Measurements from ENCODE around the gene DAPK2. TPM values are rescaled to one million over a fixed set of nuclear protein-coding genes. Genes with fewer than 3 reads are reported as not detected.

Gene DAPK2
- total RNA-seq, 1 donor from 2014 or later = 1.9 TPM

DNA sequence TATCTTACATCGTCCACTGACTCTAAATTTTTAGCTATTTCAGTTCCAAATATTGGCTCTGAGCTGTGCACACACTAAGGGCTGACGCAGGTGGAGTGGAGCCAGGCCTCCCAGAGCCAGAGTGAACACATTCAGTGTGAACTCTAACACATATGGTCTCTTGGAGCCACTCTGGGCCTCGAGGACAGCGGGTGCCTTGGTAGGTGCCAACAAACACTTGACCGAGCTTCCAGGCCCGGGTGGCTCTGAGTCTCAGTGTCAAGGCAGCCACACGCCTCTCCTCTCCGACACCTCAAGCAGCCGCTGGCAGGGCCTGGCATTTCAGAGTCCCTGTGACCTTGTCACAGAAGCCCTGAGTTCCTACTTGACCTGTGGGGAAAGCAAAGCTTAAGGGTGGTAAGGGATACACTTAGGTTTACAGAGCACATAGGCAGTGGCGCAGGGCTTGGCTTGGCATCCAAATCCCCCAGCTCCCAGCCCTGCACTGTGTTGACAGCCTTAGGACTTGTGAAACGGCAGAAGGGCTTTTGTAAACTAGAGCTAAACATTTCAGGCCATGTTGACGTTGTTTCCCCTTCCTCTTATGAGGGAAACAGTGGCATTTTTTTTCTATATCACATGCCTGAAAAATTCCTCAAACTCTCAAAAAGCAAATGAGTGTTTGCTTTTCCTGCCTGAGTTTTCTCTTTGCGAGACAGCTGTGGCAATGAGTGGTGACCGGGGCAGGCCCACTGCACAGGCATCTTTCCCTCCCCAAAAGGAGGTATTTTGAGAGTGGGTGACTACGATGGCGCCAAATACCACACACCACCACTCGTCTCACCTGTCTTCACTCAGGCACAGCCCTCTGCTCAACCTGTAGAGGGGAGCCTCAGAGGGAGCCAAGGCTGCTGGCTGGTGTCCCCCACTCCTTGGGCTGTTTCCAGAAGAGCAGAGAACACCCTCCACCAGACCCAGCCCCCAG, 60.8 kb downstream of the DAPK2 start:
- intact Hi-C loops (cut with micrococcal nuclease) = no loop called here
- no peak overlapping the region for H3K4me3 Mint-ChIP-seq (ENCODE audit: low read depth)
- H3K9me3 Mint-ChIP-seq = no peaks in the 10 kb centered on the region

DNA sequence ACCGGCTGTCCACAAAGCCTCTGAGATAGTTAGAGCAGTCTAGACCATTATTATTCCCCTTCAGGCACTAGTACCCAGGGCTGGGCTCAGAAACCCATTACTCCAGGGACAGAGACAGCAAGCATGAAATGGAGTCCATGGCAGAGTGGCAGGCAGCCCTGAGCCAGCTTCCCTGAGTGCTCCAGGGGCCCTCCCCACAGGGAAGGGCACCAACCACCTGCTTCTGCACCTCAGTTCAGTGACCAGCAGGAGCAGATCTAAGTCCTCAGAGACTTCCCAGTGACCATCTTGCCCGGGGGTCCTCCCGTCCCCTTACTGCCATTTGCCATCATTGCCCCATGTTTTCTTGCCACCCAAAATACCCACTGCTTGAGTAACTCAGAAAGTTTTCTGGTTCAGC, 62.0 kb downstream of the DAPK2 start:
- DNase-seq (ENCODE audit: low spot score) = no peak
- Mint-ChIP-seq H3K9me3 (no peaks in the 10 kb centered on the region), H3K4me3 (ENCODE audit: low read depth) (no peak overlapping the region), H3K4me1 (ENCODE audit: low read depth) (peaks cover 8% of the 10 kb centered on the region), H3K27me3 (ENCODE audit: low read depth) (no peaks in the 10 kb centered on the region), H3K36me3 (ENCODE audit: low read depth) (no peaks in the 10 kb centered on the region), H3K27ac (no peak overlapping the region)
- intact Hi-C loops (cut with micrococcal nuclease) = no loop called here

More for the DNA sequence above, 60.8 kb downstream of the DAPK2 start:
- no peak overlapping the region for H3K27ac Mint-ChIP-seq
- H3K36me3 Mint-ChIP-seq (ENCODE audit: low read depth) = no peaks in the 10 kb centered on the region
- DNase-seq (ENCODE audit: low spot score) = no peak
- no peaks in the 10 kb centered on the region for H3K27me3 Mint-ChIP-seq (ENCODE audit: low read depth)
- peaks cover 8% of the 10 kb centered on the region for H3K4me1 Mint-ChIP-seq (ENCODE audit: low read depth)

DNA sequence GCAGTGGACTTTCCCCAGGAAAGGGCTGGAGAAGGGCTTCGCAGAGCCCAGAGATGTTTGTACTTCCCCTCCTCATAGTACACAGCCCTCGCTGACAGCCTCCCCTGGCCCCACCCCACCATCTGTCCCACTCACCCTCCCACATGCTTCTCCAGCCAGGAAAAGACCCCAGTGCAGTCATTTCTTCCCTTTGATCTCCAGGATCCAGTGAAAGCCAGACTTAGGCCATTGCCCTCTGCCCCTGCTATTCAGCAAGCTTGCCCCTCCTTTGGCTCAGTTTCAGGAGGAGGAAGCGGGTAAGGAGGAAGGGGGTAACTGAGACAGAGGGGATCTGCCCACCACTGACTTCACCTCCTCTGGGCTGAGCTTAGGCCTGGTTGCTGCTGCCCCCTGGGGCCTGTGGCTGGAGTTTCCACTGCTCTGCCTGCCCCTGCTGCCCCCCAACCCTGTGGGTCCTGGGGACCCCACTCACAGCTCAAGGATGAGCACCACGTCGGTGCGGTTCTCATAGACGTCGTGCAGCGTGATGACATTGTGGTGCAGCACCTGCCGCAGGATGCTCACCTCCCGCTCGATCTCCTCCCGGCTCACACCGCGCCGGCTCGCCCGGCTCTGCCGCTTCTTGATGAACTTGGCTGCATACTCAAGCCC, 63.1 kb downstream of the DAPK2 start:
- Mint-ChIP-seq H3K36me3 (ENCODE audit: low read depth) (no peaks in the 10 kb centered on the region), H3K4me3 (ENCODE audit: low read depth) (no peak overlapping the region), H3K27ac (no peak overlapping the region)

DNA sequence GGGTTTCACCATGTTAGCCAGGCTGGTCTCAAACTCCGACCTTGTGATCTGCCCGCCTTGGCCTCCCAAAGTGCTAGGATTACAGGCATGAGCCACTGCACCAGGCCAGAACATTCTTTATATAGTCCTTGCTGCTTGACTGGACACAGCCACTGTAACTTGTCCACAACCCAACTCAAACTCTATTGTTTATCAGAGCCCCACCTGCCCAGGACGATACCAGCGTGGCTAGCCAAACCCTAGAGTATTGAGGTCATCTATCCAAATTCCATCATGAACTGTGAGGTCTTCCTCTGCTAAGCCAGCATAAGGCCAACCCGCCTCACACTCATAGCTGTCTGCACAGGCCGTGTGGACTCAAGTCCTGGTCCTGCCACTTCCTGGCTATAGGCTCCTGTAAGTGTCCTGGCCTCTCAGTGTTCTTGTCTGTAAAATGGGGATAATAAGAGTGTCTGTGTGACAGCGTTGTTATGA, 63.9 kb downstream of the DAPK2 start:
- intact Hi-C loops (cut with micrococcal nuclease) = no loop called here
- Mint-ChIP-seq H3K4me3 (ENCODE audit: low read depth) (no peak overlapping the region), H3K27ac (no peak overlapping the region), H3K27me3 (ENCODE audit: low read depth) (no peaks in the 10 kb centered on the region), H3K9me3 (no peaks in the 10 kb centered on the region), H3K36me3 (ENCODE audit: low read depth) (no peaks in the 10 kb centered on the region), H3K4me1 (ENCODE audit: low read depth) (peaks cover 8% of the 10 kb centered on the region)
- no peak for DNase-seq (ENCODE audit: low spot score)

More for the DNA sequence above, 63.1 kb downstream of the DAPK2 start:
- Mint-ChIP-seq H3K4me1 (ENCODE audit: low read depth) (peaks cover 8% of the 10 kb centered on the region), H3K9me3 (no peaks in the 10 kb centered on the region), H3K27me3 (ENCODE audit: low read depth) (no peaks in the 10 kb centered on the region)
- intact Hi-C loops (cut with micrococcal nuclease) = no loop called here
- DNase-seq (ENCODE audit: low spot score) = no peak

DNA sequence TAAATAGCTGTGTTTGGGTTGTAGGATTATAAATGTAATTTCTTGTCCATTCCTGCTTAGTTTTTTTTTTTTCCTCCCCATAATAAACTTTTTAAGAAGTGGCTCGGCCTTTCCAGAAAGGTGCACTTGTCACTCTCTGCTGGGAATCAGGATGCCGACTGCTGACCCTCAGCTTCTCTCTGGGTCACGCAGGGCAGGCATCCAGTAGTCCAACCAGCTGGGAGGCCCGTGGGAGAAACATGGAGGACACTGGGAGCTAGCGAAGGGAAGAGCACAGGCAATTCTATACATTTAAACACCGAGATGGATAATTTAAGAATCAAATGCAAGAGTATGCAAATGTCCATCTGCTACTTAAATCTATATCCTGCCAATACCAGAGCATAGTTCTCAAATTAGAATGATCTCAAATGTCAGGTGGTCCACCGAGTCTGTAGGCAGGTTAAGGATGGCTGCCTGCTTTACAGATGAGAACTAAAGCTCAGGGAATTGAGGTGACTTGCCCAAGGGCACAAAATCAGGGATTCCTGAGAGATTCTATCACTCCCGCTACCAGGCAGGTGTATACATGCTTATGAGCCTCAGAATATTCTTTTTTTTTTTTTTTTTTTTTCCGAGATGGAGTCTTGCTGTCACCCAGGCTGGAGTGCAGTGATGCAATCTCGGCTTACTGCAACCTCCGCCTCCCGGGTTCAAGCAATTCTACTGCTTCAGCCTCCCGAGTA, 64.5 kb downstream of the DAPK2 start:
- Mint-ChIP-seq H3K27ac (no peak overlapping the region), H3K9me3 (no peaks in the 10 kb centered on the region), H3K4me3 (ENCODE audit: low read depth) (no peak overlapping the region), H3K36me3 (ENCODE audit: low read depth) (no peaks in the 10 kb centered on the region), H3K27me3 (ENCODE audit: low read depth) (no peaks in the 10 kb centered on the region), H3K4me1 (ENCODE audit: low read depth) (peaks cover 3% of the 10 kb centered on the region)
- DNase-seq (ENCODE audit: low spot score) = no peak
- intact Hi-C loops (cut with micrococcal nuclease) = no loop called here

DNA sequence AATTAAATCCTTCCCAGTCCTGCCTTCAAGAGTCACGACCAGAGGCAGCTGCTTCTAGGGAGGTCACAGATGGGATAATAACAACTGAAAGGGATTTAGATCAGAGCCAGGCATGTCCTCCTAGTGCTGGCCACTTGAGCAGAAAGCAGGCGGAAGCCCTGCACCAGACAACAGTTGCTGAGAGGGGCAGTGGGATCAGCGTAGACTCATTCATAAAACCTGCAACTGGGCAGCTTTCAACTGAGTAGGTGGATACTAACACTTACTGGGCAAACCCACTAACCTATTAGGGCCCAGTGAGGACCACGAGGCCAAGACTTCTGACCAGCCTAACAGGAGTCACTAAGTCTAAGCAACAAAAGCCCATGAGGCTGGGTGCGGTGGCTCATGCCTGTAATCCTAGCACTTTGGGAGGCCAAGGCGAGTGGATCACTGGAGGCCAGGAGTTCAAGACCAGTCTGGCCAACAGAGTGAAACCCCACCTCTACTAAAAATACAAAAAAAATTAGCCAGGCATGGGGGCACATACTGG, 67.0 kb downstream of the DAPK2 start:
- Mint-ChIP-seq H3K4me1 (ENCODE audit: low read depth) (no peaks in the 10 kb centered on the region), H3K27me3 (ENCODE audit: low read depth) (no peaks in the 10 kb centered on the region), H3K27ac (no peak overlapping the region), H3K4me3 (ENCODE audit: low read depth) (no peak overlapping the region), H3K9me3 (no peaks in the 10 kb centered on the region), H3K36me3 (ENCODE audit: low read depth) (no peaks in the 10 kb centered on the region)
- no peak for DNase-seq (ENCODE audit: low spot score)
- intact Hi-C loops (cut with micrococcal nuclease) = no loop called here

DNA sequence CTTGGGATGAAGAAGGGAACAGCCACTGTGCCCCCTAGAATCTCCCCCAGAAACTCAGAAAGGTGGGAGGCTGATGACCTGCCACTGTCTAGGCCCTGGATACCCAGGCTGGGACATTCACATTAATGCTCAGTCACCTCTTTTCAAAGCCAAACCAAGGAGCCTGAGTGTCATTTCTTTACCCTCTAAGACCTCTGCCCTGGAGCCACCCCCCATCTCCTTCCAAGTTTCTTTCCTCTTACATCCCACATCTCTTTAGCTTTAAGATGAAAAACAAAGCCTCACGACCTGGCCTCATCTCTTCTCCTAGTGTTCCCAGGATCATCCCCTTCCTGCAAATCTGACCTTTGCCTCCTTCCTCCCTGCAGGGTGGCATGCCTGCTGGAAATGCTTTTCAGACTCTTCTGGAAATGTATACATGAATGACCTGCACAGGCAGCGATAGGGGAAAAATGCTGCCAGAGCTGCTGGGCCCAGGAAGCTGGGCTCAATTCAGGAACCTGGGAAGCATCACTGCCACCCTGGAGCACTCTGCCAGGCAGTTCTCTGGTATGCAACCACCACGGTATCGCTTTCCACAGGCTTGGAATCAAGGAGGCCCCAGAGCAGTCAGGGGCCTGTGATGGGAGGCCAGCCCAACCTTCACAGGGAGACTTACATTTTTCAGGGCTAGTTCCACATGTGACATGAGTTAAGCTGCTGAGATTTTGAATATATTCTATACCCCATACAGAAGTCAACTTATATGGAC, 67.6 kb downstream of the DAPK2 start:
- H3K4me3 Mint-ChIP-seq (ENCODE audit: low read depth) = no peak overlapping the region
- no peaks in the 10 kb centered on the region for H3K36me3 Mint-ChIP-seq (ENCODE audit: low read depth)
- no peak overlapping the region for H3K27ac Mint-ChIP-seq
- no peaks in the 10 kb centered on the region for H3K9me3 Mint-ChIP-seq
- peaks cover under 1% of the 10 kb centered on the region for H3K4me1 Mint-ChIP-seq (ENCODE audit: low read depth)
- H3K27me3 Mint-ChIP-seq (ENCODE audit: low read depth) = no peaks in the 10 kb centered on the region
- intact Hi-C loops (cut with micrococcal nuclease) = no loop called here
- DNase-seq (ENCODE audit: low spot score) = no peak

DNA sequence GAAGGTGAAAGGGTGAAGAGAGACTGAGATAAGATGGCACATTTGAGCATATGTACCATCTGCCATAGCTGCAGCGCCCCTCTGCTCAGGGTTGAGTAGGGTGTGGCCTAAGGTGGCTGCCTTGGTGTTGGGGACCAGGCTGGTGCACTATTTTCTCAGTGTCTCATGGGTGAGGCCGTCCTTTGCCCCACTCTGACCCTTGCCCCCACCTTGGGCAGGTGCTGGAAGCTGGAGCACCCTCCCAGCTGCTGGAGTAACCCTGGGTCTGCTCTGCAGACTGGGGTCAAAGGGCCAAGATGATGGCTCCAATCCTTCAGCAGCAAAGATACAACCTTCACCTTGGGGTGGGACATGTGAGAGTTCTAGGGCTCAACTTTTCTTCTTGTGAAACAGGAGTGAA, 69.2 kb downstream of the DAPK2 start:
- Mint-ChIP-seq H3K27ac (no peak overlapping the region), H3K4me1 (ENCODE audit: low read depth) (peaks cover 9% of the 10 kb centered on the region), H3K27me3 (ENCODE audit: low read depth) (no peaks in the 10 kb centered on the region), H3K9me3 (no peaks in the 10 kb centered on the region), H3K36me3 (ENCODE audit: low read depth) (no peaks in the 10 kb centered on the region), H3K4me3 (ENCODE audit: low read depth) (no peak overlapping the region)
- intact Hi-C loops (cut with micrococcal nuclease) = no loop called here
- no peak for DNase-seq (ENCODE audit: low spot score)

DNA sequence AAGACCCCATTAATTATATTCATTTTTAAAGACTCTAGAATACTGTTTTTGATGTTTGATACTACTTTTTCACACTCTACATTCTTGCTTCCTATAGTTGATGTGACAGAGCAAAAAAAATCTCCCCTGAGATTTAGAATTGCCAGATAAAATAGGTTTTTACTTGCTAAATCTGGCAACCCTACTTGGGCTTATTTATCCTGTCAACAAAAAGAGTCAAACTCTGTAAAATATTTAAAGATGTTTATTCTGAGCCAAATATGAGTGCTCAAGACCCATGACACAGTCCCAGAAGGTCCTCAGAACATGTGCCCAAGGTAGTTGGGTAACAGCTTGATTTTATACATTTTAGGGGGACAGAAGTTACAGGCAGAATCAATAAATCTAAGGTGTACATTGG, 72.3 kb downstream of the DAPK2 start:
- H3K4me3 Mint-ChIP-seq (ENCODE audit: low read depth) = no peak overlapping the region
- no peak for DNase-seq (ENCODE audit: low spot score)
- intact Hi-C loops (cut with micrococcal nuclease) = no loop called here
- H3K36me3 Mint-ChIP-seq (ENCODE audit: low read depth) = no peaks in the 10 kb centered on the region
- H3K27ac Mint-ChIP-seq = no peak overlapping the region
- no peaks in the 10 kb centered on the region for H3K27me3 Mint-ChIP-seq (ENCODE audit: low read depth)
- H3K9me3 Mint-ChIP-seq = no peaks in the 10 kb centered on the region
- H3K4me1 Mint-ChIP-seq (ENCODE audit: low read depth) = peaks cover 34% of the 10 kb centered on the region

DNA sequence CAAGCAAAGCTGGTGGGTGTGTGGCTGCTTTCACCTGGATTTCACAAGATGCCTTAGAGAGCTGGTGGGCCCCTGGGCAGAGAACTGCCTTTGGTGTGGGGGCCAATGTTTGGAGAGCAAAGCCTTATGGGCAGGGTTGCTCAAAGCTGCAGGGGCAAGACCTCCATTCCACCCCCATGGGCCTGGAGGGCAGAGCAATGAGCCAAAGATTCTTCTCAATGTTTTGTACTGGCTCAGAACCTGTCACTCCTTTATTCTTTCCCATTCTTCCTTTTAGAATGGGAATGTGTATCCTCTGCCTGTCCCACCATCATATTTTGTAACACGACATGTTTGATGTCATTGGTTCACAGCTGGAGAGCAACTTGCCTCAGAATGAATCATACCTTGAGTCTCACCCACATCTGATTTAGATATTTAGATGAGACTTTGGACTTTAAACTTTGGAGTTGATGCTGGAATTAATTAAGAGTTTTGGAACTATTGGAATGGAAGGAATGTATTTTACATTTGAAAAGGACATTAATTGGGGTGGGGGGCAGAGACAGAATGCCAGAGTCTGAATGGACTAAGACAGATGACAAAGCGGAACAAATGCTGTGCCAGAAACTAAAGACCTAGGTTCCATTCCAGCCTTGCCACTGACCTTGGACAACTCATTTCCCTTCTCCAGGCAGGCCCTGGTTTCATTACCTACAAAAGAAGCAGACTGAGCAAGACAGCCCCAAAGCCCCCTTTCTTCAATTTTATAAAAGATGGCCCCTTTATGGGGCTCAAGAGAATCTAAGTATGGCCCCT, 72.9 kb downstream of the DAPK2 start:
- H3K9me3 Mint-ChIP-seq = no peaks in the 10 kb centered on the region
- intact Hi-C loops (cut with micrococcal nuclease) = no loop called here
- H3K36me3 Mint-ChIP-seq (ENCODE audit: low read depth) = no peaks in the 10 kb centered on the region
- H3K27ac Mint-ChIP-seq = no peak overlapping the region
- no peak for DNase-seq (ENCODE audit: low spot score)
- peaks cover 38% of the 10 kb centered on the region for H3K4me1 Mint-ChIP-seq (ENCODE audit: low read depth)
- no peaks in the 10 kb centered on the region for H3K27me3 Mint-ChIP-seq (ENCODE audit: low read depth)
- H3K4me3 Mint-ChIP-seq (ENCODE audit: low read depth) = no peak overlapping the region

DNA sequence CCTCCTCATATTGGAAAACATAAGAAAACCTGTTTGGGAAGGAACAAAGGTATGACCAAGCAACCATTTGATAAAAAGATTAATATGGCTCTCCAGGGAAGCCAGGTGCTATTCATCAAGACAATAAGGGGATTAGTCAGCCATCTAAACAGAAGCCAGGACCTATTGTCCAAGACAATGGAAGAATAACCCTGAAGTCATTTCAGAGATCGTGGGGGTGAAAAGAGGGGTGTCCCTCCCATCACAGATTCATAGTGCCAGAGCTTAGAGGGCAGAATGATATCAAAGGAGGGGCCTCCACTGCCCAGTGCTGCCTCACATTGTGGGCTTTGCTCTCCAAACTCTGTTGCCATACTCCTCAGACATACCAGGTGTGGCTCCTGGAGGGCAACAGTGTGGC, 73.5 kb downstream of the DAPK2 start:
- H3K27ac Mint-ChIP-seq = no peak overlapping the region
- peaks cover 39% of the 10 kb centered on the region for H3K4me1 Mint-ChIP-seq (ENCODE audit: low read depth)
- intact Hi-C loops (cut with micrococcal nuclease) = no loop called here
- DNase-seq (ENCODE audit: low spot score) = no peak
- no peaks in the 10 kb centered on the region for H3K27me3 Mint-ChIP-seq (ENCODE audit: low read depth)
- H3K36me3 Mint-ChIP-seq (ENCODE audit: low read depth) = no peaks in the 10 kb centered on the region
- H3K9me3 Mint-ChIP-seq = no peaks in the 10 kb centered on the region
- H3K4me3 Mint-ChIP-seq (ENCODE audit: low read depth) = no peak overlapping the region

All from activated T-helper 2 cell treated with anti-CD3 and anti-CD28 coated beads, Interferon-gamma antibody, Interleukin-2, Interleukin-4, amounts not matched to agents 10 μg/mL and 5 μg/mL and 100 μg/mL, durations not matched to agents 14 hours and 24 hours and 36 hours (primary cell).